Colon (tissue), 2 donors: Measurements from ENCODE around the gene MBNL1.

Experiments
- FAIRE-seq: peaks from 2 replicates; lab custom pipeline; 2012; peaks lifted over from hg19 to GRCh38; lab: Jason Lieb, UNC
- donor health status: control.
- donor health status: control.

Gene MBNL1

GRCh38 chr3:152253514-152253913, 15.2 kb upstream of the MBNL1 start:
- FAIRE-seq: no peak

GRCh38 chr3:152254041-152254440, 14.7 kb upstream of the MBNL1 start:
- FAIRE-seq: no peak

GRCh38 chr3:152255290-152255689, 13.4 kb upstream of the MBNL1 start:
- FAIRE-seq: no peak

- FAIRE-seq: no peak
Observed at GRCh38 chr3:152256851-152257562, 11.7 kb upstream of the MBNL1 start.

DNA sequence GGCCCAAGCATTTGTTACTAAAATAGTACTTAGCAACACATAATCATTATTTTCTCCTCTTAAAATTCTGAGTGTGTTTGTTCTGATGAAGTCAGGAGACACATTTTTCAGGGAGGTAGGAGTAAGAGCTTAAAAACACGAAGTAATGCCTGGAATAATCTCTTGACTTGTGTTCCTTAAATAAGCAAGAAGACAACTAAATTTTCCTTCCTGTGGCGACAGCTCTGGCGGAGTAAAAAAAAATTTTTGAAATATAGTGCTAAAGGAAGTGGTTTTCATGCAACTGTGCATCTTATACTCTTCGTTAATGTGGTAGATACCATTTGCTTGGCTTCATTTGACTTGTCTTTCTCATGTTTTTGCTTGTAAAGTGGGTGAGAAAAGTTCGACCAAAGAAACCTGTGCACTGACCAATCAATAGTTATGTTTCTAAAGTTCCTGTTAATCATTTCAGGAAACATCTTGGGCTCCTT, 11.1 kb upstream of the MBNL1 start:
- FAIRE-seq: no peak

DNA sequence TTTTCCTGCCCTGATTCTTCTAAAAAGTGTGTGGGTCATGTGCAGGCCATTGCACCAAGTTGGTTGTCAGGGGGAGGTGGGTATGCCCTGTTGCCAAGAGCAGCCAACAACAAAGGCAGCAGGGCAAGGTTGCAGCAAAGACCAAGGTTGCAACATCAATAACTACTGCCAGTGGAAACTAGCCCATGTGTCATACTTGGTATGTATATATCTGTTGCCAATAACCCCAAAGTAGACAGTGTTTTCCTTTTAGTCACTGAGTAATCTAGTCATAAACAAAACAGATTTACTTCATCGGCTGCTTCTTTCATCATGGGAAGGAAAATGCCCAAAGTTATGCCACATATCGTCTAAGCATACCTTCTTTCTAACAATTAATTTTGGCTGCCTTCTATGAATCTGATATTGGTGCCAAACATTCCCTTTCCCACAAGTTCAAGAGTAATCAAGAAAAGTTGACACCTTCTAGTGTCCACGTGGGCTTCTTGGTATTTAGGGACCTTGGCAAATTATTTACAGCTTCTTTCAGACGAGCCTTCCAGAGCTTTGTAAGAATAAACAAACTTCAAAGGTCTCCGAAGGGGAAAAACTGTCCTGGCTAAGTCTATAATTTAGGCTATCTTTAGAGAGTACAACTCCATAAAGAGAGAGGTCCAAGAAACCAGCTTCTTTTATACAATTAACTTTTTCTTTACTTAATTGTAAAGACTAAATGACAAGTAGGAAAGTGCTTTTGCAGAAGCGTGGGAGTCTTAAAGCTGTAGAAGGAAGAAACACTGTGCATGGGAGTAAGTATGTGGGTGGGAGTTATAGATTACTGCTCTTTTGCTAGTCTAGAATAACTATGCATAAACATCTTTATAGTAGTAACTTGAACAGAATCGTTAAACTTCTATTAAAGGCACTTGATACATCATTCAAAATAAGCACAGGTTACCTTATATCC, 10.0 kb upstream of the MBNL1 start:
- no peak for FAIRE-seq

DNA sequence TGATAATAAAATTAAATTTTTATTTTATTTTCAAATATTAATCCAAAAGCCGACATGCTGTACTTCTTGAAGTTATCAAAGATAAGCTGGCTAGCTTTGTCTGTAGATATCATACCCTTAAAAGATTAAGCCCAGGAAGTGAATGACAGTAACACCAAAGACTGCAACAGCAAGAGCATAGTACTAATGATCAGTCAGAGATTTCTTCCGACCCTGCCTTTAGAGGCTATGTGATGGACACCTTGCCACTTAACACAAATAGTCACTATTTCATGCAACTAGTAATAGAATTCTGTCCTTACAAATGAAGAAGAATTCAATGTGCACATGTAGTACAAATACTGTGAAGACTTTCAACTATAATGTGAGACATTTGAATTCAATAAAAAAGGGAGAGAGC, 9.3 kb upstream of the MBNL1 start:
- no peak for FAIRE-seq

DNA sequence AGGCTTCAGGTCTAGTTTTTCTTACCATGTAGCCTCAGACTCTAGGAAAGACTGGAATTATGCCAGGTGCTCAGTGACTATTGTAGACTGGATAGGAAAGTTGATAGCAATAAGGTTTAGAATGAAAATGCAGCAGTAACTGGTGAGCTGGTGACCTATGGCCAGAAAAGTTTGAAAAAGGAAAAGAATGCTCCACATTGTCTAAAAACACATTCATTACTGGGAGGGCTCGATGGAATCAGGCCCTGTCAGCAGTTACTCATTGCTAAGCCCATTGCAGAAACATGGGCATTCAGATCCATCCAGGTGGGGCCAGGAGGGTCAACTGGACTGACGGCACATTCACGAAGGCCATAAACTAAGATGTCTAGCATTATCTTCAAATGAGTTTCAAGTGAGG, 8.7 kb upstream of the MBNL1 start:
- no peak for FAIRE-seq

DNA sequence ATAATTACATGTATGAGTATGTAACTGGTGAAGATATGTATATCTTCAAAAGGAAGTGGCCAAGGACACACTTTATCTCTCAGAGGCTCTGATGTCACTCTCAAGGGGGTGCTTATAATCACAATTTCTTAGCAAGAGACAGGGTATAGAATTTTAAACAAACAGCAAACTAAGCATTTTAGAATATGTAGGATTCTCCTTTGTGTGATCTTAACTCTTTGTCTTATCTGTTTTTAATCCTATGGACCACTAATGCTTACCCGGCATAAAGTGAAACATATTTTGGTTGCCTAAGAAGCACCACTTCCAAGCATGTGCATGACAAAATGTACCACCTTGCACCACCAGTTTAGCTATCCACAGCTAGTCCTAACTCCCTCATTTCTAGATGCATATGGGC, 8.2 kb upstream of the MBNL1 start:
- no peak for FAIRE-seq

DNA sequence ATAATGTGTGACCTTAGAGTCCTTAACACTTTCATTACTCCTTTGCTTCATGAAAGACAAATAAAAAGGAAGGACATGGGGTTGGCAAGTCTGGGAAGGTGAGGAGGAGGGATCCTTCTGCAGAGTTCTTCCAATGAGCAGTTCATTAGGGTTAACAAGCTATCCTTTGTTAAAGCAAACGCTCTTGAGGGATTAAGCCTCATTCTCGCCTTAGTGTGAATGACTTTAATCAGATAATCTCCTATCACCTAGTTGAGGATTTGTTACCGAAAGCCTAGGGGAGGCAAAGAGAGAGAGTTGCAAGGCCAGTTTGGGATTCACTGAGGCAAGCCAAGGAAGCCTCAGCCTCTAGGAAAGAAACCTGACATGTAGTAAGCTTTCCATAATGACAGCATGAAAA, 7.4 kb upstream of the MBNL1 start:
- FAIRE-seq: no peak

- no peak for FAIRE-seq
Observed at GRCh38 chr3:152263711-152264110, 5.0 kb upstream of the MBNL1 start.

DNA sequence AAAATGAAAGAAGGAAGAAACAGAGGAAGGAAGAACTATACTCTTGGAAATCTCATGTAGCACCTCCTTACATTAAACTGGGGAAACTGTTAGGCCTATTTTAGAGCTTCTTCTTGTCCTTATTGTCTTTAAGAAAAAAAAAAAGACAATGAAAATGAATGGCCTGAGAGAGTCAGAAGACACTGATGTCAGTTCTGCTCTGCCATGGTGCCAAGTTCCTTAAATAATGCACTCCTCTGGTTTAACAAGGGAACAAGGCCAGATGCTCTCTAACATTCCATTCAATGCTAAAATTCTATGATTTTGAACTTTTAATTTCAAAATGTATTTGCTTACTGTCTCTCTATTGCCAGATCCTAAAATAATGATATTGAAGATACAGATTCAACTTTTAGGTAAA, 4.4 kb upstream of the MBNL1 start:
- no peak for FAIRE-seq

- no peak for FAIRE-seq
Observed at GRCh38 chr3:152266221-152266995, 2.3 kb upstream of the MBNL1 start.

DNA sequence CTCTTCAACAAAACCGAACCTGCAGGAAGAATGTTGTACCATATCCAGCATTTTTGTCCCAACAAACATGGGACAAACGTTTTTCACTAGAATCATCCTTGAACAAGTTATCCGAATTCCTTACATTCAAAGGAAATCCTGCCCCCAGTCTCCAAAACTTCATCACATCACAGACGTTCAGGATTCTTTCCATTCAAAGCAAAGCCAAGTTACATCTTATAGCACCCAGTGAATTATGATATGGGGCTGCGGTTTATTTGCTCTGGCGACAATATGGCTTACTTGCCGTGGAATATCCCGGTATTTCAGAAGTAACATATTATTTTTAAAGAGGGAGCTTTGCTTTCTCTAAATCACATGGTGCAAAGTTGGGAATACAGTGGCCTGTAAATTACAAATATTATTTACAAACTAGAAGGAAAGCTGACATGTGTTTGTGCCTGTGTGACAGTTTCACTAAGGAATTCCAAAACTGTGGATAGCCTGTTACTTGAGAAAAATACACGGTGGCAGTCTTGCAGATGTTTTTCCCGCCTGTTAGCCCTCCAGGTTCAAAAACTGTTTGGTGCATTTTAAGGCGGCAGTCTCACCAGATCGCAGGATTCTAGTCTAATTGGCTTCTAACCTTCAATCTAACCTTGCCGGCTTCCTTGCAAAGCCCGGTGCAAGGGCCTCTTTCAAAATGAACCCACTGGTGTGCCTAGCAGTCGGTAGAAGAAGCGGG, 736 bp upstream of the MBNL1 start:
- no peak for FAIRE-seq

GRCh38 chr3:152269056-152269830, 514 bp downstream of the MBNL1 start:
- FAIRE-seq: no peak

DNA sequence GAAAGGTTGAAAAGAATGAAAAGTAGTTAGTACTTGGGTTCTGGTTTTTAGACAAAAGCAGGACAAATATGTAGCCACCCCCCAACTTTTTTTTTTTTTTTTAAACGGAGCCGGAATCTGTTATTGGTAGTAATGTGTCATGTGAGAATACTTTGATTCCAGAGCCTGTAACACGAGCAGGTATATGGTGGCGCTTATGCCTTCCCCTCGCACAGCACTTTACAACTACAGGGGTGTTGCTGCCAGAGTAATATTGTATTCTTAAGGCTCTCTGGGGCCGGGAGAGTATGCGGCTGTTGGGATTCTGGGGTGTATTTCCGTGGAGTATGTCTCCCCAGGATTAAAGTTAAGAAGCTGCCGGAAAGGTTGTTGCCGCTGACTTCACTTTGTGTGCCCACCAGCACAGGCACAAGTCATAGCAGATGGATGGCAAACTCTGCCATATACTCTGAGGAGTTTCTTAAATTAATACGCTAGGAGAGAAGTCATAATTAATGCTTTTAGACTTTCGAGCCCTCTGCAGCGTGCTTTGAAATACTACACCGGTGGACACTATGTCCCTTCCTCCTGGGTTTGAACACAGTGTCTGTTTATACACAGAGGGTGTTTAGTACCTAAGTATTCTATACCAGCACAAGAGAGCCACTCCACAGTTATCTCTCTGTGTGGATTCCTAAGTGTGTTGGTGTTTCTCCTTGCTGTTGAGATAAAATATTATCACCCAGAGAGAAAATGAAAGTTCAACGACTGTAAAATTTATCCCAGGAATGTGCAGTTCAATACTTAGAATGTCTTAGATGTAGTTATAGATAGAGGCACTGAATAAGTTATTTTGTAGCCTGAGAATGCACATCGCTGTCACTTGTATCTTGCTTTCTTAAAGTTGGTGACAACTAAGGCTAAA, 1.4 kb downstream of the MBNL1 start:
- FAIRE-seq: no peak

- FAIRE-seq: no peak
Observed at GRCh38 chr3:152270937-152271336, 2.2 kb downstream of the MBNL1 start.

GRCh38 chr3:152271501-152272236, 2.9 kb downstream of the MBNL1 start:
- FAIRE-seq: no peak

DNA sequence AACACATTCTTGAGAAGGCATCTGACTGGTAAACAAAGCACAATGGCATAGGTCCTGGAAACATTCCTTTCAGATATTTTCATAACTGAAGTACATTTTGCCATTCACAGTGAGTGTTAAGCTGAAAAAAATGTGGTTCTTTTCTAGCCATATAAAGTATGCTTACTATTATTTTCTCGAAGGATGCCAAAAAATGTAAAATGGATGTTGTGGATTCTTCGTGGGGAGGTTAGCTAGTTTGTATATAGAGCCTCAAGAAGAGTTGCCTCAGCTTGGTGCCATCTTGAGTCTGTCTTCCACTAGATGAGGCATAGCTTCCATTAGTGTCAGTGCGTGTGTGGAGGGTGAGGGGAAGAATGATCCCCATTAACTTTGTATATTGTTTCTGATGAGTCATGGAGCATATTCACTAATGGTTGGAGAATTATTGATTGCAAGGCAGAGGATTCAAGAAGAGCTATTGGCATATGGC, 4.1 kb downstream of the MBNL1 start:
- no peak for FAIRE-seq
